ENCODE measurements around the gene TMCO1. TPM values are rescaled to one million over a fixed set of nuclear protein-coding genes. Genes with fewer than 3 reads are reported as not detected.

The TMCO1 gene
- total and polyA plus RNA-seq, 8 donors: 91.5 to 125 (median 108) TPM

DNA sequence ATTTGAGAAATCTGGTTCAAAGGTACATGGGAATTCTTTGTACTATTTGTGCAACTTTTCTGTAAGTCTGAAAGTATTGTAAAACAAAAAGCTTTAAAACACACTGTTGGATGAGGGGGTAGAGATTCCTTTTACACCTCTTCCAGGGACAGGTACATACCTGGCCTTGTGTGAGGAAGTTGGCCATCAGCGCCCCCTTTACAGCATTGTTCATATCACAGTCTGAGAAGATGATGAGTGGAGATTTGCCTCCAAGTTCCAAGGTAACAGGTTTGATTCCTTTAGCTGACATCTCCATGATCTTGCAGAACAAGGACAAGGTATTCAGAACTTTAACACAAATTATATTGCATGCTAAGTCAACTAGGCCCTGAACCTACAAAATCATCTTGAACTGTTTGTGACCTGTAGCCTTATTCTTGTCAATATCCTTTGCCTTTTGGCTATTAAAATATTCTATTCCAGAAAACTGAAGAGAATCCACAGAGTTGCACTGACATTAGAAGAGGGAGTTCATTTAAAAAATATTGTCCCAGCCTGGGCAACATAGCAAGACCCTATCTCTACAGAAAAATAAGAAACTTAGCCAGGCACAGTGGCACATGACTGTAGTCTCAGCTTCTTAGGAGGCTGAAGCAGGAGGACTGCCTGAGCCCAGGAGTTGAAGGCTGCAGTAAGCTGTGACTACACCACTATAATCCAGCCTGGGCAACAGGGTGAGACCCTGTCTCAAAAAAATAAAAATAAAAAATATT, 89.2 kb downstream of the TMCO1 start:
- Histone ChIP-seq H3K27me3 (no peaks in the 10 kb centered on the region), H3K27ac (no peak overlapping the region), H3K9me3 (no peaks in the 10 kb centered on the region), H3K4me1 (no peaks in the 10 kb centered on the region), H3K4me3 (no peak overlapping the region), H3K36me3 (peaks cover 0 to 87% of the 10 kb centered on the region in 2 donors)
- DNase-seq: no peak
- intact Hi-C loops (cut with DNase I): no loop called here
- ATAC-seq: no peak
- no peak for TF ChIP-seq CTCF (IDR thresholded peaks at IDR 0.05)

DNA sequence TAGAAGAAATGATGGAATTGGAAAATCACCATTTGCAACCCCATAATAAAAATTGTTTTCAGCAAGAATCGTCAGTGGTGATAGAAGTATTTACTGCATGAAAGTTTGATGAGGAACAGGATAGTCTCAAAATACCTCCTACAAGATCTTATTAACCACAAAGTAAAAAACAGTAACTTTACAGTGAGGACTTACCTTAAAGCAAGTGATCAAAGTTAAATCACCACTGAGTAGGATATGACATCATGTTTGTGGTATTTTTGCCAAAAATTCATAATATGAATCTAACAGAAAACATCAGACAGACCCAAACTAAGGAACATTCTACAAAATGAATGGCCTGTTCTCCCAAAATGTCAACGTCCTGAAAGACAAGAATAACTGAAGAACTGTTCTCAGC, 90.2 kb downstream of the TMCO1 start:
- Histone ChIP-seq H3K27me3 (no peaks in the 10 kb centered on the region), H3K36me3 (peaks cover 0 to 88% of the 10 kb centered on the region in 2 donors), H3K9me3 (no peaks in the 10 kb centered on the region), H3K27ac (no peak overlapping the region), H3K4me1 (no peaks in the 10 kb centered on the region), H3K4me3 (no peak overlapping the region)
- ATAC-seq (no peak), DNase-seq (no peak)
- no peak for TF ChIP-seq CTCF (IDR thresholded peaks at IDR 0.05)
- intact Hi-C loops (cut with DNase I): no loop called here

Other genes with a start within 250 kb of the TMCO1 start
- not detected for gene LRRC52, start 224.9 kb downstream of the TMCO1 start, total RNA-seq
- gene LRRC52, start 224.9 kb downstream of the TMCO1 start, polyA plus RNA-seq (ENCODE audit: insufficient read length in 6 of 6): not detected
- 100 to 1,000 TPM; 213 to 217 TPM for gene MGST3, start 137.6 kb downstream of the TMCO1 start, total RNA-seq
- 100 to 1,000 TPM; 137 to 183 (median 169) TPM for gene MGST3, start 137.6 kb downstream of the TMCO1 start, polyA plus RNA-seq (ENCODE audit: insufficient read length in 6 of 6)
- 10 to 100 TPM; 69.3 to 69.6 TPM for gene ALDH9A1, start 70.3 kb downstream of the TMCO1 start, total RNA-seq
- gene ALDH9A1, start 70.3 kb downstream of the TMCO1 start, polyA plus RNA-seq (ENCODE audit: insufficient read length in 6 of 6): 100 to 1,000 TPM; 106 to 138 (median 110) TPM
- 10 to 100 TPM in 1 of 2 donors, 1 to 10 TPM in 1; 8.6 to 19.8 TPM for gene UCK2, start 58.7 kb upstream of the TMCO1 start, total RNA-seq
- gene UCK2, start 58.7 kb upstream of the TMCO1 start, polyA plus RNA-seq (ENCODE audit: insufficient read length in 6 of 6): 10 to 100 TPM; 18.0 to 25.7 (median 22.2) TPM

Measured in left lung (tissue), 10 donors.